LHCN-M2 (cell line): ENCODE measurements around the gene SCNN1G. TPM values are rescaled to one million over a fixed set of nuclear protein-coding genes. Genes with fewer than 3 reads are reported as not detected.

Experiments used
- DNase-seq: peaks from one replicate; pipeline ENCODE4 v3.0.0-alpha.2; 2012; ENCODE audit warnings: low read depth
- total RNA-seq: library from RNA; depleted of rRNA; stranded (reverse); fragments of >200 nt; gene quantifications from 2 replicates; pipeline ENCODE4 v1.2.3, GENCODE V29; 2014

SCNN1G gene
- total RNA-seq, 1 experiment from 2014 or later: not detected

DNA sequence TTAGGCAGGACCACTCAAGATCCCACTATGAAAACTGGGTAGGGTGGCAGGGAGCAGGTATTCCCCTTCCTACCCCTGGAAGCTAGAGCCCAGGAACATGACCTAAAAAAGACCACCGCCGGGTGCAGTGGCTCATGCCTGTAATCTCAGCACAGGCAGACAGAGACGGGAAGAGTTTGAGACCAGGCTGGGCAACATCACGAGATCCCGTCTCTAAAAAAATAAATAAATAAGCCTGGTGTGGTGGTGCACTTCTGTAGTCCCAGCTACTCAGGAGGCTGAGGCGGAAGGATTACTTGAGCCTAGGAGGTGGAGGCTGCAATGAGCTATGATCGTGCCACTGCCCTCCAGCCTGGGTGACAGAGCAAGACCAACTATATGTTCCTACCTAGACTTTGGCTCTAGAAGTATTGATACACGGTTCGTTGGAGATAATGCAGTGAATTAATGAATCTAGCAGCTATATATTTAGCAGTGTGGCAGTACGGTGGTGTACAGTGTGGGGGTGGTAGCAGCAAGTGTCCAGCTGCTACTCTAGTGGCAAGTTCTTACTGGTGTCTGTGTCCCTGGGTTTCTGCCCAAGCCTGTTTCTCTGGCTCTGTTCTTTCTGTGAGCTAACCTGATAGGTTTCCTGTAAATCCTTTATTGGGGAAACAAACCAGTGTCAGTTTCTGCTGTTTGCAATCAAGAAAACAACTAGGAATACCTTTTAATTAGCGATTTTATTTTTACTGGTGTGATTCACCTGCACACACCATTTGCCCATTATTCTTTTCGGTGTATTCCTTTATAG lies 30.0 kb upstream of the SCNN1G start:
- no peak for DNase-seq

DNA sequence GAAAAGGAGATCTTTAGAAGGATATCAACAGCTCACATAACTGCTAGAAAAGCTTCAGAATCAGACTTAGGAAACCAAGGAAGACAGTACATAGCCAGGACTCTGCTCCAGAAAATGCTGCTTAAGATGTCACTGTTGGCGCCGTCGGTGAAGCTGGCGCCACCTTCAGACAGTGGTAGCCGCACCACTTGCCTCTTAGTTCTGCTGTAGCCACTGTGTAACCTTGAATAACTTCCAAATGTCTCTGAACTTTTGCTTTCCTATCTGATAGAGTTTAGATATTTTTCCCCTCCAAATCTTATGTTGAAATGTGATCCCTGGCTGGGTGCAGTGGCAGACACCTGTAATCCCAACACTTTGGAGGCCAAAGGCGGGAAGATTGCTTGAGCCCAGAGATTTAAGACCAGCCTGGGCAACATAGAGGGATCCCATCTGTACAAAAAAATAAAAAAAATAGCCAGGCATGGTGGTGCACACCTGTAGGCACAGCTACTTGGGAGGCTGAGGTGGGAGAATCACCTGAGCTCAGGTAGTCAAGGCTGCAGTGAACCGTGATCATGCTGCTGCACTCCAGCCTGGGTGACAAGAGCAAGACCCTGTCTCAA lies 27.0 kb upstream of the SCNN1G start:
- no peak for DNase-seq

DNA sequence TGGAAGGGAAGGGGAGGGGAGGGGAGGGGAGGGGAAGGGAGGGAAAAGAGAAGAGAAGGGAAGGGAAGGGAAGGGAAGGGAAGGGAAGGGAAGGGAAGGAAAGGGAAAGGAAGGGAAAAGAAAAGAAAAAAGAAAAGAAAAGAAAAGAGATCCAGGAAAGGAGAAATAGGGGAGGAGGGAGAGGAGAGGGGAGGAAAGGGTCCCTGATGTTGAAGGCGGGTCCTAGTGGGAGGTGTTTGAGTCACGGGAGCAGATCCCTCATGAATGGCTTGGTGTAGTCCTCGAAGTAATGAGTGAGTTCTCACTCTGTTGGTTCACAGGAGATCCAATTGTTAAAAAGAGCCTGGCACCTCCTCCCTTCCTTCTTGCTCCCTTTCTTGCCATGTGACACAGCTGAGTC lies 26.4 kb upstream of the SCNN1G start:
- DNase-seq: no peak

DNA sequence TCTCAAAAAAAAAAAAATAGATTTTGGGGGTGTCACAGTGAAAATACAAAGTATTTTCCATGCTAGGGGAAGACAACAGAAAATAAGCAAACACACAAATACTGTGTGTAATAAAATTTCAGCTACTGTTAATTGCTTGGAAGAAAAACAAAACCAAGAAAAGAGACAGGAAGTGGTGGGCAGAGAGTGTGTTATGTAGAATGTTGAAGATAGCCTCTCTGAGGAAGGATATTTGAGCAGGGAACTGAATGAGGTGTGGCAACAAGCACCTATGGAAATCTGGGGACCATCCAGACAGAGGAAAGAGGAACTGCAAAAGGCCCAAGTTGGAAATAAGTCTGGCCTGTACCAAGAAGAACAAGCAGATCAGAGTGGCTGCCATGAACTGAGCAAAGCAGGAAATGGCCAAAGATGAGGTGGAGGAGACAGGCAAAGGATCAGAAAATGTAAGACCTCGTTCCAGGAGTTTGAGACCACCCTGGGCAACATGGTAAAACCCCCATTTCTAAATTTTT lies 25.5 kb upstream of the SCNN1G start:
- DNase-seq: no peak

DNA sequence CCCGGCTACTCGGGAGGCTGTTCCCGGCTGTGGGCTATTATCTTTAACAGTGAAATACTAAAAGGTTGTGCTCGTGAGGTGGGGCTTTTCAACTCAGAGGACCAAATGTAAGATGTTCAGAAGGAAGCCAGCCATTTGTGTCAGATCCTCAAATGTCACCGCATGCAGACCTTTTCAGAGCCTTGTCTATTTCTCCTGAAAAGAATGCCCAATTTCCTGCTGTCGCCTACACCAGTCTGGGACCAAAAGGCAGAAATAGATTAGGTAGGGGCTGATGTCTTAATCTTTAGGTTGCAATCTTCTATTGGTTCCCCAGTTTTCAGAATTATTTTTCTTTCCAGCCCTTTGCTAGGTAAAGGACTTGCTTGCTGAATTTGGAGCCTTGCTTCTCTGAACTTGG lies 24.4 kb upstream of the SCNN1G start:
- DNase-seq: no peak

DNA sequence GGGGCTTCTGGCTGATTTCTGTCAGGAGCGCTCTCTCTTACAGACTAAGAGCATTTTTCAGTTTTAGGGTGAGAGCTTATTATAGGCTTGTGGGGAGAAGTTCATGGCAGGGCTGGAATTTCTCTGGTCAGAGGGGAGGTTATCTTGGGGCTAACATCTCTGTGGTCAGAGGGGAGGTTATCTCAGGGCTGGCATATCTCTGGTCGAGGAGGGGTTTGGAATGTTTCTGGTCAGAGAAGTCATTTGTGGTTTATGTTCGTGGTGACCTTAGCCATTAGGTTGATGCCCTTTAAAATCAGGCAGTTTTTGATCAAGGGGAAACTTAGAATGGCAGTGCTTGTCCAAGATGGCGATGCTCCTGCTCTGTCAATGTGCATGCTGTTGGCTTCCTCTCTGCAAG lies 22.5 kb upstream of the SCNN1G start:
- DNase-seq: no peak

DNA sequence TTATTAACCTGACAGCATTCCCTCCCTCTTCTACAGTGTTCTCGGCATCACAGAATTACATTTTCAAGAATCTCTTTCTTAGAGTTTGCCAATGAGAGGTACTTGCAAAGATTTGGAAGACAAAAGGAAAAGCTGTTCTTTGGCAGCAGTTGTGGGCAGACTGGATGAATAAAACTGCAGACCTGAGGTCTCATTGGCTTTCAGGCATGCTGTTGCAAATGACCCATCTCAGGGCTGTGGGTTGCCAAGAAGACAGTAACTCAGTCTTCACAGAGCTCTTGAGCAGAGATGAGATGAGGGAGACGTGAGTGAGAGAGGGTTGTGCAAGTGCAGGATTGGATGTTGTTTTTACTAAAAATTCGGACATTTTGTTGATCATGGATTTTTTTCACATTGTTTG lies 22.0 kb upstream of the SCNN1G start:
- no peak for DNase-seq

DNA sequence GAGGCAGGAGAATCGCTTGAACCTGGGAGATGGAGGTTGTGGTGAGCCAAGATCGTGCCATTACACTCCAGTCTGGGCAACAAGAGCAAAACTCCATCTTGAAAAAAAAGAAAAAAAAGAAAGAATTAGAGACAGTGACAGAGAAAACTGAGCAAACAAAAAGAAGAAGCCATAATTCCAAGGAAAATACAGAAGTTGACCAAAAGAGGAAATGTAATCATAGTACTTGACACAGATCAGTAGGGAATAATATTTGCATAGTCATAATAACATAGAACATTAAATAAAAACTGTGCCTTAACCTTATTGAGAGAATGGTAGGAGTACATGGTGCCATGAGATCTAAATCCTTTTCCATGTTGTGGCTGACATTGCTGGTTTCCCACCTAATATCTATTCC lies 18.6 kb upstream of the SCNN1G start:
- no peak for DNase-seq

DNA sequence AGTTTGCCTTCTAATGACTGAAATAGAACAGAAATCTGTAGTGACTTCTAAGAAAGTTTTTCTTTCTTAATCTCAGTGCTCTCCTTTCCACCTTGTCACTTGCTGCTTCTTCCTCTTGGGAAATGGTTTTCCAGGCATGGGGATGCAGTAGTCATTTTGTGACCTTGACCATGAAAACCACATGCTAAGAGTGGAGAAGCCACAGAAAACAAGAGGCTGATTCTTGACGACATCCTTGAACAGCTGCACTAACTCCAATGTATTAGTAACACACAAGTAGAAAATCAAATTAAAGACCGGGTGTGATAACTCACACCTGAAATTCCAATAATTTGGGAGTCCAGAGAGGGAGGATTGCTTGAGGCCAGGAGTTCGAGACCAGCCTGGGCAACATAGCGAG lies 17.8 kb upstream of the SCNN1G start:
- peak; percentile 29 for DNase-seq

DNA sequence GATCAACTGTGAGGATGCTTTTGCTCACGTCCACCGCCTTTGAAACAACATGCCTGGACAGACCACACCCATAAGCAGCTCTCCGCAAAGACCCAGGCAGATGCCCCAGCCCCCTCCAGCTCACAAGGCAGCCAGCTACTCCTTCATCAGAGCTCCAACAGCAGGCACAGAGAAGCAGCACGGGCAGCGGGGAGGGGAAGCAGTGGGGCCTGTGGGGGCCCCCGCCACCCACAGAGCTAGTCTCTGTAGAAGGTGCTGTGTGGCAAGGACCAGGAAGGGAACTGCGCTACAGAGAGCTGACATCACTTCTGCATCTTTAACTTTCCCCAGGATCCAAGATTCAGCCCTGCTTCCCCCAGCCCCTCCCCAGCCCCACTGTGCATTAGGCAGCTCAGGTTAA lies 10.0 kb upstream of the SCNN1G start:
- no peak for DNase-seq

DNA sequence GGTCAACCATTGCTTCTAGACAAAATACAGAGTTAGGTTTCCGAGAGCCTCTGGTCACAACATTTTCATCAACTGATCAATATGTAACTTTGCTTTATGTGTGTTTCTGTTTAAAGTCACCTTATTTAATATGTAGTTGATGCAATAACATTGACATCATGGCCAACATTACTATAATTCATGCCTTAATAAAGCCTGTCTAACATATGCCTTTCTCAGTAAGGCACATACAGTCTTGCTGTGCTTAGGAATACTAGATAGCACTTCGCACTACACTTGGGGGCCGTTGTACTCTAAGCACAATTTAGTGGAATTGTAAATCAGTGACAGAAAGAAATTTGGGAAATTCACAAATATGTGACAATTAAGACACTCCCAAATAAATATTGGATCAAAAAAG lies 9.6 kb upstream of the SCNN1G start:
- no peak for DNase-seq

DNA sequence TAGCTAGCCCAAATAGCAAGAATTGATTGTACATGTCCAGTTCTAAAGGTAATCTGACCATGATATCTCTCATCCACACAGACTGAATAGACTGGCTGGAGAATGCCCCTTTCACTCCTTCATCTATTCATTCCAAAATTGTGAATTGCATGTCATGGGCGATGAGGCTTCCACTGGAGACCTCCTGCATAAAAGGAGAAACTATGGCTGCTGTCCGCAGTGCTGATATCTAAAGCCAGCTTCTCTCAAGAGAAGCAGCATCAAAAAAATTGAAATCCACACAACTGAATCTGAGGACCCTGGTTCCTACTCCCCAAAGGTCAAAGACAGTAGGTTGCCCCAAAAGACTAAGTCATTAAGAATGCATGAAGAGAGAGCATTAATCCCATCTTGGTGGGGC lies 7.9 kb upstream of the SCNN1G start:
- DNase-seq: peak; percentile 11

DNA sequence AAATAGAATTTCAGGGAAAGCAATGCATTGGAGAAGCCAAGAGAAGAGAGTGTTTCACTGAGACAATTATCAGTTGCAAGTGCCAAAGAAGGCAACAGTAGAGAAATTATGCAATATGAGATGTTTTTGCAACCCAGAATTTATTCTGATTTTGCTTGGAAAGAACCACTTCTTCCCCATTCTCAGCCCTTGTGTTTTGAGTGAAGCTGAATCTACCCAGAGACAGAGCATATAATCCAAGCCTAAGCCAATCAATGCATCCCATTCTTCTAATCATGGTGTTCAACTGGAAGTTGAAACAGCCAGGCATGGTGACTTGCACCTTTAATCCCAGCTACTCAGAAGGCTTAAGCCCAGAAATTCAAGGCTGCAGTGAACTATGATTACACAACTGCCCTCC lies 6.9 kb upstream of the SCNN1G start:
- no peak for DNase-seq

DNA sequence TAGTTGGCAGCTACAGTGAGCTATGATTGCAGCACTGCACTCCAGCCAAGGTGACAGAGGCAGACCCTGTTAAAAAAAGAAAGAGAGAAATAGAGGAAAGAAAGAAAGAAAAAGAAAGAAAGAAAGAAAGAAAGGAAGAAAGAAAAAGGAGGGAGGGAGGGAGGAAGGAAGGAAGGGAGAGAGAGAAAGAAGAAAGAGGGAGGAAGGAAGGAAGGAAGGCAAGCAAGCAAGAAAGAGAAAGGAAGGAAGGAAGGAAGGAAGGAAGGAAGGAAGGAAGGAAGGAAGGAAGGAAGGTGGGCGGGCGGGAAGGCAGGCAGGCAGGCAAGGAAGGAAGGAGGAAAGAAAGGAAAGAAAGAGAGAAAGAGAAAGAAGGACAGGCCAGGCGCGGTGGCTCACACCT lies 1.0 kb upstream of the SCNN1G start:
- DNase-seq: no peak

DNA sequence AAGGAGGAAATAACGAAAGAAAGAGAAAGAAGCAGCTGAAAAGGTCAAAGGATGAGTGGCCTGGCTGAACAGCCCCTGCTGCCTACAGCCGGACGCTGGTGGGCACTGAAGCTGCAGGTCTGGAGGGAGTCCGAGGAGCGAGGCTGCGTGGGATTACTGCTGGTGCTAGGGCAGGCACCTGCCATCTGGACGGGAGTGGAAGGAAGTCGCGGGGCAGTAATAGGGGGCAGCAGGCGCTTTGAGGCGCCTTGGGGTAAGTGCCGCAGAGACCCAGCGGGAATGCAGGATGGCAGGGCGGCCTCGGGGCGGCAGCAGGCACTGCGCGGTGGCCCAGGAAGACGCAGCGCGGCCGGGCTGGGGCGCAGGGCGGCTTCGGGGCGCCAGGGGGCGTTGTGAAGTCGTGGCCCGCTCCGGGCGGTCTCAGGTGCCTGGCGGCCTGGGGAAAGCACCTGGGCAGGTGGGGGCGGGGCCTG lies 303 bp upstream of the SCNN1G start:
- DNase-seq: peak; percentile 1

DNA sequence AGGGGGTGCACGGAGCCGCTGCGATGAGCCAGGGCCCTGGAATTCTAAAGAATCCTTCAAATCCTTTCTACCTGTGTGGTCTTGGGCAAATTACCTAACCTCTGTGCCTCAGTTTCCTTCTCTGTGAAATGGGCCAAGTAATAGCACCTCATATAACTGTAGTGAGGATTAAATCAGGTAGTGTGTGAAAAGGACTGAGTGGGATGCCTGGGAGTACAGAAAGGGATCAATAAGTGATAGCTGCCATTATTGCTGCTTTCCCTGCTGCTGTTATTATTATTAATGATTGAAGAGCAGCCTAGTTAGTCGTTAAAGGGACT lies 958 bp downstream of the SCNN1G start:
- DNase-seq: no peak

DNA sequence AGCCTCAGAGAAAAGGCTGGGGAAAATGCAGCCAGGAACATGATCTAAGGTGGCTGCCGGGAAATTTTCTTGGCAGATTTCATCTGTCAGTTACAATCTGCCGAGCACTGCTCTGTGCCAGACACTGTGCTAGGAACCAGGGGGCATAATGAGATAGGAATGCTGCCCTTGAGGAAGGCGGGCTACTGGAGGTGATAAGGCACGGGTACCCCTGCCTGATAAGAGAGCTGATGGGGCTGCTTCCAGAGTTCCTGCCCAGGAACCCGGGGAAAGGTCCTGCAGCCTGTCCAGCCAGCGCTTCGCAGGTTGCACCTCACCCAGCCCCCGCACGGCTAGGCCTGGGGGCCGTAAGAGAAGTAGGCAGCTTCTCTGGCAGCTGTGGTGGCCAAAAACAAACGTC lies 3.1 kb downstream of the SCNN1G start:
- no peak for DNase-seq

DNA sequence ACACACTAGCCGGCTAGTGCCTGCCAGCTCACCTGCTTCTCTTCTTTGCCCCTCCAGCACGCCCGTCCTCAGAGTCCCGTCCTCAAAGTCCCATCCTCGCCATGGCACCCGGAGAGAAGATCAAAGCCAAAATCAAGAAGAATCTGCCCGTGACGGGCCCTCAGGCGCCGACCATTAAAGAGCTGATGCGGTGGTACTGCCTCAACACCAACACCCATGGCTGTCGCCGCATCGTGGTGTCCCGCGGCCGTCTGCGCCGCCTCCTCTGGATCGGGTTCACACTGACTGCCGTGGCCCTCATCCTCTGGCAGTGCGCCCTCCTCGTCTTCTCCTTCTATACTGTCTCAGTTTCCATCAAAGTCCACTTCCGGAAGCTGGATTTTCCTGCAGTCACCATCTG lies 3.6 kb downstream of the SCNN1G start:
- DNase-seq: no peak

DNA sequence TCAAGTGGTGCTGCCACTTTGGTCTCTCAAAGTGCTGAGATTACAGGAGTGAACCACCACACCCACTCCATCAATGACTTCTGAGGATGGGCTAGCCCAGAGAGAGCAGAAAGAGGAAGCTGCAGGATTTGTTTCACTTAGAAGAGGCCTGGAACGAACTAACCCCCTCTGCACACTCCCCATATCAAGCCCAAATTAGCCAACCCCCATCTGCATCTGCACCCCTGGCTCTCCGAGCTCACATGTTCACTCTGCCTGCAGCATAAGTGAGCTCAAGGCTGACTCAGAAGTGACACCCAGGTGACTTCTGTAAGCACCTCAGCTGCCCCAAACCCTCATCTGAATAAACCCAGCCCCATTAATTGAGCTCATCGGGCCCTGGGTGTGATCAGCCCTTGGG lies 4.8 kb downstream of the SCNN1G start:
- DNase-seq: no peak

DNA sequence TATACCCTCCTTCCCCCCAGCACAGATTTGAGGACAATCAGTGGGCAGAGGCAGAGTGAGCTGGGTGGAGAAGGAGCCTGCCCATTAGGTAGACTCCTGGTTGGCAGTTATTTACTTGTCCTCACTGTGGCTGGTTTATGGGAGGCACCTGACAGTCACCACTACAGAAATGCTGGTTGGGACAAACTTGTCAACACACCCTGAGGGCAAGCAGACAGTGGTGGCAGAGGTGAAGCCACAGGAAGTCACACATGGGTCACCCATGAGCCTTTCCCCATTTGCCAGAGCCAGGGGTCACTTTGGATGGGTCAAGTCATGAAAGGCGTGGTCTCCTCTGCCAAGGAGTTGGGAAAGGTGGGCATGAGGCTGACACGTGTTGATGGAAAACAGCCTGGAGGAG lies 6.4 kb downstream of the SCNN1G start:
- no peak for DNase-seq

DNA sequence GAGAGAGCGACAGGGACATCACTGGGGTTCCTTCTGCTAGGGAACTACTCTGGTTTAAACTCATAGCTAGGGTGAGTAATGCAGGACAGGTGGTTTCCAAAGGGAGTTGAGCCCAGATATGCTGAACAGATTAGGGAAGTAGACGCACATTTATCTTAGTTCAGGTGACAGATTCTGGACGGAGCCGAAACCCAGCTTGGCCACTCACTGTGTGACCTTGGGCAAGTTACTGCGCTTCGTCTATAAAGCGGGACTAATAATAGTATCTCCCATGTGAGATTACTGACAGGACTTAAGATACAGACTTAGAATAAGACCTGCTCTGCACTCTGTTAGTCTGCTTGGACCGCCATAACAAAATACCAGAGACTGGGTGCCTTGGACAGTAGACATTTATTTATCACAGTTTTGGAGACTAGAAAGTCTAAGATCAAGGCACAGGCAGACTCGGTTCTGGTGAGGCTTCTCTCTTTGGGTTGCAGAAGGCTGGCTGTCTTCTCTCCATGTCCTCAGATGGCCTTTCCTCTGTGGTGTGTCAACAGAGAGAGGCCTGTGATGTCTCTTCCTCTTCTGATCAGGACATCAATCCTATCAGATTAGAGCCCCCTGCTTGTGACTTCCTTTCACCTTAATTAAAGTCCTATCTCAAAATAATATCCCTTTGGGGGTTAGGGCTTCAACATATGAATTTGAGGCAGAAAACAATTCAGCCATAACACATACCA lies 12.1 kb downstream of the SCNN1G start:
- DNase-seq: no peak

DNA sequence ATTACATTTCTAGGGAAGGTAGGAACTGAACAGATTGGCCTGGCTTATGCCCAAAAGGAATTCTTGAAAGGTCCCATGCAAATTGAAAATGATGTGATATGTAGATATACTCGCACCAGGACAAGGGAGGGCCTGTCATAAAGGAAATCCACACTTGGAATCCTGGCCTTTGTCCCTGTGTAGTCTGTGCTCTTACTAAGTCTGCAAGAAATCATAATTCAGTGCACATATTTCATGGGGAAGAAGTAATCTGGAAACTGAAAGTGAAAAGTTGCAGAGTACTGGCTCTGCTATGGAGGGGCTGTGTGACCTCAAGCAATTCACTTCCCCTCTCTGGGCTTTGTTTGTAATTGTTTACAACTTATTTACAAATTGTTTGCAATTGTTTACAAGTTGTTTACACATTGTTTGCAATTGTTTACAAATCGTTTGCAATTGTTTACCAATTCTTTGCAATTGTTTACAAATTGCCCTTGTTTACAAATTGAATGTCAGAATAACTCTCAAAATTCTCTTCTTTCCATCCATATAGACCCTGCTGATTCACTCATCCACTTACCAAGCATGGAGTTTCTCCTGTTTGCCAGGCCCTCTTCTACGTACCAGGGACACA lies 12.9 kb downstream of the SCNN1G start:
- no peak for DNase-seq
